ENCODE data around the gene DIRAS2.

DNA sequence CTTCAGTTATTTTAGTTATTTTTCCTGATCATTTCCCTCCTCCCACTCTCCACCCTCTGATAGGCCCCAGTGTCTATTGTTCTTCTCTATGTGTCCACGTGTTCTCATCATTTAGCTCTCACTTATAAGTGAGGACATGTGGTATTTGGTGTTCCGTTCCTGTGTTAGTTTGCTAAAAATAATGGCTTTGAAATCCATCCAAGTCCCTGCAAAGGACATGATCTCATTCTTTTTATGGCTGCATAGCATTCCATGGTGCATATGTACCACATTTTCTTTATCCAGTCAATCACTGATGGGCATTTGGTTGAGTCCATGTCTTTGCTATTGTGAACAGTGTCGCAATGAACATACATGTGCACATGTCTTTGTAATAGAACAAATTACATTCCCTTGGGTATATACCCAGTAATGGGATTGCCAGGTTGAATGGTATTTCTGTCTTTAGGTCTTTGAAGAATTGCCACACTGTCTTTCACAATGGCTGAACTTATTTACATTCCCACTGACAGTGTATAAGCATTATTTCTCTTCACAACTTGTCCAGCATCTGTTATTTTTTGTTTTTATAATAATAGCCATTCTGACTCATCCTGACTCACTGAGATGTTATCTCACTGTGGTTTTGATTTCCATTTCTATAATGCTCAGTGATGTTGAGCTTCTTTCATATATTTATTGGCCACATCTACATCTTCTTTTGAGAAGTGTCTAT, 17.2 kb upstream of the DIRAS2 start:
- TF ChIP-seq POLR2A (IDR thresholded peaks at IDR 0.05; ENCODE audit: low read length) (no peak), GATA1 (IDR thresholded peaks at IDR 0.05; ENCODE audit: low read depth, low read length) (no peak)

Measured in erythroblast (primary cell).